Upper lobe of left lung (tissue), 6 donors: ENCODE measurements around the gene FNIP1. TPM values are rescaled to one million over a fixed set of nuclear protein-coding genes. Genes with fewer than 3 reads are reported as not detected.

Experiments used
- ATAC-seq, 2 donors: fragments of 200-7000 bp; cut with Tn5 transposase; one replicate each; pipeline ENCODE4 v1.9.1; 2022; ENCODE audit warnings: mild to moderate bottlenecking in 2 of 2, moderate library complexity in 2 of 2; ENCODE audit not compliant: low FRiP score in 2 of 2
- DNase-seq, 2 donors: peaks; one replicate each; pipeline ENCODE4 v3.0.0-alpha.2; 2019 to 2020
- H3K27ac ChIP-seq, 4 donors: fragments of 200-600 bp; sonication (generic); one replicate each; pipeline ENCODE4 v1.5.1; 2016 to 2019
- H3K27me3 ChIP-seq, 4 donors: fragments of 200-600 bp; sonication (generic); one replicate each; pipeline ENCODE4 v1.5.1; 2017 to 2019
- H3K36me3 ChIP-seq, 4 donors: fragments of 200-600 bp; sonication (generic); one replicate each; pipeline ENCODE4 v1.5.1; 2016 to 2019
- H3K4me1 ChIP-seq, 4 donors: fragments of 200-600 bp; sonication (generic); one replicate each; pipeline ENCODE4 v1.5.1; 2018 to 2019
- H3K4me3 ChIP-seq, 4 donors: fragments of 200-600 bp; sonication (generic); one replicate each; pipeline ENCODE4 v1.5.1; 2017 to 2019; ENCODE audit warnings: mild to moderate bottlenecking in 2 of 4, moderate library complexity in 1 of 4
- H3K9me3 ChIP-seq, 4 donors: fragments of 200-600 bp; sonication (generic); one replicate each; pipeline ENCODE4 v1.5.1; 2018 to 2019
- CTCF ChIP-seq, 6 experiments: fragments of 450-650 bp in 4 of 6; fragments of 200-600 bp in 2 of 6; sonication (generic) in 2 of 6; IDR thresholded peaks; one replicate each; pipeline ENCODE4 v1.5.1; 2016 to 2019; ENCODE audit warnings: antibody characterized with exemption in 6 of 6
- EP300 ChIP-seq, 4 donors: sonication (generic); formaldehyde crosslinking; IDR thresholded peaks; one replicate each; pipeline ENCODE4 v1.5.1; 2017; ENCODE audit warnings: antibody characterized with exemption in 4 of 4, control low read depth in 2 of 4
- POLR2A ChIP-seq, 4 donors: fragments of 450-650 bp; IDR thresholded peaks; one replicate each; pipeline ENCODE4 v1.5.1; 2016 to 2017; ENCODE audit warnings: antibody characterized with exemption in 4 of 4, mild to moderate bottlenecking in 2 of 4
- POLR2AphosphoS5 ChIP-seq, 2 donors: sonication (generic); formaldehyde crosslinking; IDR thresholded peaks; one replicate each; pipeline ENCODE4 v1.5.1; 2017; ENCODE audit warnings: antibody characterized with exemption in 2 of 2
- WGBS, 2 donors: methylation state at CpG; one replicate each; pipeline ENCODE4 v1.1.5; 2017 to 2018; 5-methylcytosine and 5-hydroxymethylcytosine counted together
- total RNA-seq, 6 donors: library from RNA; depleted of rRNA in 4 of 6; stranded (reverse); fragments of >200 nt in 4 of 6; gene quantifications; one replicate each; pipeline versions ENCODE4 v1.1.0 to v1.2.1, GENCODE V29; 2016 to 2021
- donor health status: DM: no; HTN: no; CAD: no; lungs with moderate emphysema.
- donor health status: DM: no; HTN: yes; CAD: no; lungs with severe emphysema.

The FNIP1 gene
- total RNA-seq, 6 donors from 2014 or later, result 34.4 to 58.7 (median 42.3) TPM

- H3K4me1 ChIP-seq, result peaks cover 9 to 43% (median 16%) of the 10 kb centered on the region in 4 donors
- WGBS, 2 donors, result 23 to 29% methylated on average over 3 of the region's 3 CpGs
Measured at GRCh38 chr5:131758520-131758900, 38.3 kb downstream of the FNIP1 start.

GRCh38 chr5:131757830-131758519 is 38.8 kb downstream of the FNIP1 start:
- WGBS, 2 donors, result 95 to 98% methylated on average over 1 of the region's 1 CpG
- DNase-seq (no peak), ATAC-seq (no peak)
- TF ChIP-seq POLR2A (IDR thresholded peaks at IDR 0.05), result no peak
- no peak for TF ChIP-seq CTCF (IDR thresholded peaks at IDR 0.05)
- TF ChIP-seq POLR2AphosphoS5 (IDR thresholded peaks at IDR 0.05), result no peak
- TF ChIP-seq EP300 (IDR thresholded peaks at IDR 0.05), result no peak
- no peak overlapping the region for H3K27ac ChIP-seq
- H3K4me1 ChIP-seq, result peaks cover 9 to 43% (median 16%) of the 10 kb centered on the region in 4 donors
- H3K4me3 ChIP-seq, result no peak overlapping the region
- H3K36me3 ChIP-seq, result no peaks in the 10 kb centered on the region
- H3K27me3 ChIP-seq, result no peaks in the 10 kb centered on the region
- H3K9me3 ChIP-seq, result no peaks in the 10 kb centered on the region

More at GRCh38 chr5:131758520-131758900, 38.3 kb downstream of the FNIP1 start:
- DNase-seq (no peak), ATAC-seq (no peak)
- Histone ChIP-seq H3K4me3 (no peak overlapping the region), H3K9me3 (no peaks in the 10 kb centered on the region), H3K27me3 (no peaks in the 10 kb centered on the region), H3K36me3 (no peaks in the 10 kb centered on the region), H3K27ac (no peak overlapping the region)
- TF ChIP-seq POLR2A (IDR thresholded peaks at IDR 0.05) (no peak), CTCF (IDR thresholded peaks at IDR 0.05) (no peak), POLR2AphosphoS5 (IDR thresholded peaks at IDR 0.05) (no peak), EP300 (IDR thresholded peaks at IDR 0.05) (no peak)

- peaks cover 9 to 43% (median 16%) of the 10 kb centered on the region in 4 donors for H3K4me1 ChIP-seq
- no peak overlapping the region for H3K4me3 ChIP-seq
- no peak for DNase-seq
- no peaks in the 10 kb centered on the region for H3K36me3 ChIP-seq
- TF ChIP-seq CTCF (IDR thresholded peaks at IDR 0.05) (no peak), POLR2A (IDR thresholded peaks at IDR 0.05) (no peak), EP300 (IDR thresholded peaks at IDR 0.05) (no peak), POLR2AphosphoS5 (IDR thresholded peaks at IDR 0.05) (no peak)
- WGBS, 2 donors, result 4 to 7% methylated on average over 1 of the region's 1 CpG
- no peaks in the 10 kb centered on the region for H3K27me3 ChIP-seq
- ATAC-seq, result no peak
- H3K9me3 ChIP-seq, result no peaks in the 10 kb centered on the region
- H3K27ac ChIP-seq, result no peak overlapping the region
Measured at GRCh38 chr5:131756942-131757341, 39.9 kb downstream of the FNIP1 start.

GRCh38 chr5:131754363-131754762 is 42.5 kb downstream of the FNIP1 start:
- DNase-seq (no peak), ATAC-seq (no peak)
- Histone ChIP-seq H3K27ac (no peak overlapping the region), H3K36me3 (no peaks in the 10 kb centered on the region), H3K27me3 (no peaks in the 10 kb centered on the region), H3K4me1 (peaks cover 9 to 34% (median 16%) of the 10 kb centered on the region in 4 donors), H3K9me3 (no peaks in the 10 kb centered on the region), H3K4me3 (no peak overlapping the region)
- TF ChIP-seq POLR2AphosphoS5 (IDR thresholded peaks at IDR 0.05) (no peak), EP300 (IDR thresholded peaks at IDR 0.05) (no peak), CTCF (IDR thresholded peaks at IDR 0.05) (no peak), POLR2A (IDR thresholded peaks at IDR 0.05) (no peak)
- 88 to 93% methylated on average over 1 of the region's 1 CpG for WGBS, 2 donors

GRCh38 chr5:131751506-131751905 is 45.3 kb downstream of the FNIP1 start:
- no peak overlapping the region for H3K4me3 ChIP-seq
- no peak overlapping the region for H3K27ac ChIP-seq
- ATAC-seq (no peak), DNase-seq (no peak)
- peaks cover 0 to 20% (median 12%) of the 10 kb centered on the region in 4 donors for H3K4me1 ChIP-seq
- no peaks in the 10 kb centered on the region for H3K9me3 ChIP-seq
- 89 to 93% methylated on average over 2 of the region's 2 CpGs for WGBS, 2 donors
- H3K27me3 ChIP-seq, result no peaks in the 10 kb centered on the region
- no peak for TF ChIP-seq POLR2A (IDR thresholded peaks at IDR 0.05)
- no peak for TF ChIP-seq EP300 (IDR thresholded peaks at IDR 0.05)
- no peak for TF ChIP-seq CTCF (IDR thresholded peaks at IDR 0.05)
- no peak for TF ChIP-seq POLR2AphosphoS5 (IDR thresholded peaks at IDR 0.05)
- H3K36me3 ChIP-seq, result no peaks in the 10 kb centered on the region
